ENCODE data around the gene RTP4. TPM values are rescaled to one million over a fixed set of nuclear protein-coding genes. Genes with fewer than 3 reads are reported as not detected.

RTP4 gene
- total RNA-seq, 1 experiment from 2014 or later, result not detected

DNA sequence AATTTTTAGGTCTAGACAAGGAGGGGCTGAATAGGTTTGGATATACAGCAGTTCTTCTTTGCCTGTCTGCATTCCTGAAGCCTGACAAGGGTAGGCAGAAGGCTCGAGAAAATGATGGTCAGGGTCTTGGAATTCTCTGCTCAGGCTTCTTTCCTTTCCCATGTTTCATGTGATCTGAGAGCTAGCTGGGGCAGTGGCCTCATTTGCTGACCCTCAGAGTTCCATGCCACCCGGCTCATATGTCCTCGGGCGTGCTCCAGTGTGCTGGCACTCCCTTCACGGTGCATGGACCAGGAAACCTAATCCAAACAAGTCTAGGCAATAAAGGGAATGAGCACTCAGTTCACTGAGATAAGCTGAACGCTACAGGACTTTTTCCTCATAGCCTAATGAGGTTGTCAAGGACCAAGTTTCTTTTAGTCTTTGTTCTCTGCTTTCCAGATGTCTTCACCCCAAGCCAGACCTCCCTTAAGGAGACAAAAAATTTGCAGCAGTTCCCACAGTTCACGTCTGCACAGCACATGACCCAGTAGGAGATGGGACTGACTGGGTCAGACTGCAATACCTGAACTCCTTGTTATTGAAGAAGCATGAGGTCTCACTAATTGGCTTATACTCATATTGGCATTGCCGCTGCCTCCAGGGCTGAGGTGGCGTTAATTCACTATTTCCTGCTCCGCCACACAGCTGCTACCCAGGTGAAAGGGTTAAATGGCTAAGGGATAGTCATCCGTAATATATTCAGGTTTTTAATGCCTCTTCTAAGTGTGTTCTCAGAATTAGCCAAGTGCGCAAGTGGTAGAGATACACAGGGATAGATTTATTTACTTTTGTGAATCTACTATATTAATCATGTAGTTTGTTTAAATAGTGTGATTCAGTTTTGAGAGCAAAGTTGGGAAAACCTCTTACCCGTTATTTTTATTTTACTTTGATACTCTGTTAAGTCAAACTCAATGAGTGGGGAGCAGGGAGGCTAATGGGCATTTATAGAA is 15.3 kb upstream of the RTP4 start:
- ATAC-seq, result no peak
- Mint-ChIP-seq H3K4me1 (peaks cover 4% of the 10 kb centered on the region), H3K9me3 (peaks cover 10% of the 10 kb centered on the region), H3K27me3 (ENCODE audit: low read depth) (no peaks in the 10 kb centered on the region), H3K4me3 (no peak overlapping the region), H3K27ac (no peak overlapping the region), H3K36me3 (no peaks in the 10 kb centered on the region)
- ChIA-PET POLR2A (no interaction called here), CTCF (no interaction called here)
- DNase-seq (ENCODE audit: low spot score), result no peak
- TF ChIP-seq, protein P1, sequence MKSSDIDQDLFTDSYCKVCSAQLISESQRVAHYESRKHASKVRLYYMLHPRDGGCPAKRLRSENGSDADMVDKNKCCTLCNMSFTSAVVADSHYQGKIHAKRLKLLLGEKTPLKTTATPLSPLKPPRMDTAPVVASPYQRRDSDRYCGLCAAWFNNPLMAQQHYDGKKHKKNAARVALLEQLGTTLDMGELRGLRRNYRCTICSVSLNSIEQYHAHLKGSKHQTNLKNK (CRISPR knock-in tag; IDR thresholded peaks at IDR 0.05), result no peak
- TF ChIP-seq, protein P2, sequence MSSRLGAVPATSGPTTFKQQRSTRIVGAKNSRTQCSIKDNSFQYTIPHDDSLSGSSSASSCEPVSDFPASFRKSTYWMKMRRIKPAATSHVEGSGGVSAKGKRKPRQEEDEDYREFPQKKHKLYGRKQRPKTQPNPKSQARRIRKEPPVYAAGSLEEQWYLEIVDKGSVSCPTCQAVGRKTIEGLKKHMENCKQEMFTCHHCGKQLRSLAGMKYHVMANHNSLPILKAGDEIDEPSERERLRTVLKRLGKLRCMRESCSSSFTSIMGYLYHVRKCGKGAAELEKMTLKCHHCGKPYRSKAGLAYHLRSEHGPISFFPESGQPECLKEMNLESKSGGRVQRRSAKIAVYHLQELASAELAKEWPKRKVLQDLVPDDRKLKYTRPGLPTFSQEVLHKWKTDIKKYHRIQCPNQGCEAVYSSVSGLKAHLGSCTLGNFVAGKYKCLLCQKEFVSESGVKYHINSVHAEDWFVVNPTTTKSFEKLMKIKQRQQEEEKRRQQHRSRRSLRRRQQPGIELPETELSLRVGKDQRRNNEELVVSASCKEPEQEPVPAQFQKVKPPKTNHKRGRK (CRISPR knock-in tag; IDR thresholded peaks at IDR 0.05; ENCODE audit: borderline replicate concordance), result no peak
- TF ChIP-seq ELF4 (CRISPR knock-in tag; IDR thresholded peaks at IDR 0.05; ENCODE audit: low read depth) (no peak), SMAD4 (CRISPR knock-in tag; IDR thresholded peaks at IDR 0.05) (no peak), ZBTB21 (CRISPR knock-in tag; IDR thresholded peaks at IDR 0.05; ENCODE audit: borderline replicate concordance) (no peak), OVOL2 (CRISPR knock-in tag; IDR thresholded peaks at IDR 0.05; ENCODE audit: borderline replicate concordance) (no peak)
- TF ChIP-seq, protein P3, sequence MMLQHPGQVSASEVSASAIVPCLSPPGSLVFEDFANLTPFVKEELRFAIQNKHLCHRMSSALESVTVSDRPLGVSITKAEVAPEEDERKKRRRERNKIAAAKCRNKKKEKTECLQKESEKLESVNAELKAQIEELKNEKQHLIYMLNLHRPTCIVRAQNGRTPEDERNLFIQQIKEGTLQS (CRISPR knock-in tag; conservative IDR thresholded peaks at IDR 0.05), result no peak
- TF ChIP-seq, protein P4, sequence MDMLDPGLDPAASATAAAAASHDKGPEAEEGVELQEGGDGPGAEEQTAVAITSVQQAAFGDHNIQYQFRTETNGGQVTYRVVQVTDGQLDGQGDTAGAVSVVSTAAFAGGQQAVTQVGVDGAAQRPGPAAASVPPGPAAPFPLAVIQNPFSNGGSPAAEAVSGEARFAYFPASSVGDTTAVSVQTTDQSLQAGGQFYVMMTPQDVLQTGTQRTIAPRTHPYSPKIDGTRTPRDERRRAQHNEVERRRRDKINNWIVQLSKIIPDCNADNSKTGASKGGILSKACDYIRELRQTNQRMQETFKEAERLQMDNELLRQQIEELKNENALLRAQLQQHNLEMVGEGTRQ (CRISPR knock-in tag; IDR thresholded peaks at IDR 0.05), result no peak

DNA sequence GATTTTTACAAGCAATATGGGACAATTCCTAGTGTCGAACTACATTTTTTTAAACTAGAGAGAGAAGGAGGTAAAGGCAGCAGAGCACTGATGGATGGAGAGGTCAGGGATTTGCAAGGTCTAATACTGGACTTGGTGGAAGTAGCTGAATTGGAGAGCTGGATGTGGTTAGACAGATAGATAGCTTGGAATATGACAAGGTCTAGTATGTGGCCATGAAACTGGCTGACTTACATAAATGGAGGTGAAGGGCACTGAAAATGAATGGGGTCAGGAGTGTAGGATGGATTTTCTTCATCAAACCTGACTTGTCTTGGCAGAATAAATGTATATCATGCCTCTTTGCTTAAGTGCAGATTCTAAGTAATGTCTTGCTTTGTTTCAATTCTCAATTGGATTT is 10.1 kb upstream of the RTP4 start:
- no peak overlapping the region for H3K4me3 Mint-ChIP-seq
- no peaks in the 10 kb centered on the region for H3K36me3 Mint-ChIP-seq
- POLR2A ChIA-PET, result no interaction called here
- TF ChIP-seq, protein P5, sequence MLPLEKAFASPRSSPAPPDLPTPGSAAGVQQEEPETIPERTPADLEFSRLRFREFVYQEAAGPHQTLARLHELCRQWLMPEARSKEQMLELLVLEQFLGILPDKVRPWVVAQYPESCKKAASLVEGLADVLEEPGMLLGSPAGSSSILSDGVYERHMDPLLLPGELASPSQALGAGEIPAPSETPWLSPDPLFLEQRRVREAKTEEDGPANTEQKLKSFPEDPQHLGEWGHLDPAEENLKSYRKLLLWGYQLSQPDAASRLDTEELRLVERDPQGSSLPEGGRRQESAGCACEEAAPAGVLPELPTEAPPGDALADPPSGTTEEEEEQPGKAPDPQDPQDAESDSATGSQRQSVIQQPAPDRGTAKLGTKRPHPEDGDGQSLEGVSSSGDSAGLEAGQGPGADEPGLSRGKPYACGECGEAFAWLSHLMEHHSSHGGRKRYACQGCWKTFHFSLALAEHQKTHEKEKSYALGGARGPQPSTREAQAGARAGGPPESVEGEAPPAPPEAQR (CRISPR knock-in tag; IDR thresholded peaks at IDR 0.05), result no peak
- TF ChIP-seq, protein P6, sequence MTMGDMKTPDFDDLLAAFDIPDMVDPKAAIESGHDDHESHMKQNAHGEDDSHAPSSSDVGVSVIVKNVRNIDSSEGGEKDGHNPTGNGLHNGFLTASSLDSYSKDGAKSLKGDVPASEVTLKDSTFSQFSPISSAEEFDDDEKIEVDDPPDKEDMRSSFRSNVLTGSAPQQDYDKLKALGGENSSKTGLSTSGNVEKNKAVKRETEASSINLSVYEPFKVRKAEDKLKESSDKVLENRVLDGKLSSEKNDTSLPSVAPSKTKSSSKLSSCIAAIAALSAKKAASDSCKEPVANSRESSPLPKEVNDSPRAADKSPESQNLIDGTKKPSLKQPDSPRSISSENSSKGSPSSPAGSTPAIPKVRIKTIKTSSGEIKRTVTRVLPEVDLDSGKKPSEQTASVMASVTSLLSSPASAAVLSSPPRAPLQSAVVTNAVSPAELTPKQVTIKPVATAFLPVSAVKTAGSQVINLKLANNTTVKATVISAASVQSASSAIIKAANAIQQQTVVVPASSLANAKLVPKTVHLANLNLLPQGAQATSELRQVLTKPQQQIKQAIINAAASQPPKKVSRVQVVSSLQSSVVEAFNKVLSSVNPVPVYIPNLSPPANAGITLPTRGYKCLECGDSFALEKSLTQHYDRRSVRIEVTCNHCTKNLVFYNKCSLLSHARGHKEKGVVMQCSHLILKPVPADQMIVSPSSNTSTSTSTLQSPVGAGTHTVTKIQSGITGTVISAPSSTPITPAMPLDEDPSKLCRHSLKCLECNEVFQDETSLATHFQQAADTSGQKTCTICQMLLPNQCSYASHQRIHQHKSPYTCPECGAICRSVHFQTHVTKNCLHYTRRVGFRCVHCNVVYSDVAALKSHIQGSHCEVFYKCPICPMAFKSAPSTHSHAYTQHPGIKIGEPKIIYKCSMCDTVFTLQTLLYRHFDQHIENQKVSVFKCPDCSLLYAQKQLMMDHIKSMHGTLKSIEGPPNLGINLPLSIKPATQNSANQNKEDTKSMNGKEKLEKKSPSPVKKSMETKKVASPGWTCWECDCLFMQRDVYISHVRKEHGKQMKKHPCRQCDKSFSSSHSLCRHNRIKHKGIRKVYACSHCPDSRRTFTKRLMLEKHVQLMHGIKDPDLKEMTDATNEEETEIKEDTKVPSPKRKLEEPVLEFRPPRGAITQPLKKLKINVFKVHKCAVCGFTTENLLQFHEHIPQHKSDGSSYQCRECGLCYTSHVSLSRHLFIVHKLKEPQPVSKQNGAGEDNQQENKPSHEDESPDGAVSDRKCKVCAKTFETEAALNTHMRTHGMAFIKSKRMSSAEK (CRISPR knock-in tag; IDR thresholded peaks at IDR 0.05; ENCODE audit: borderline replicate concordance), result no peak
- TF ChIP-seq, protein P7, sequence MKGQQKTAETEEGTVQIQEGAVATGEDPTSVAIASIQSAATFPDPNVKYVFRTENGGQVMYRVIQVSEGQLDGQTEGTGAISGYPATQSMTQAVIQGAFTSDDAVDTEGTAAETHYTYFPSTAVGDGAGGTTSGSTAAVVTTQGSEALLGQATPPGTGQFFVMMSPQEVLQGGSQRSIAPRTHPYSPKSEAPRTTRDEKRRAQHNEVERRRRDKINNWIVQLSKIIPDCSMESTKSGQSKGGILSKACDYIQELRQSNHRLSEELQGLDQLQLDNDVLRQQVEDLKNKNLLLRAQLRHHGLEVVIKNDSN (CRISPR knock-in tag; IDR thresholded peaks at IDR 0.05), result no peak
- TF ChIP-seq, protein P8, sequence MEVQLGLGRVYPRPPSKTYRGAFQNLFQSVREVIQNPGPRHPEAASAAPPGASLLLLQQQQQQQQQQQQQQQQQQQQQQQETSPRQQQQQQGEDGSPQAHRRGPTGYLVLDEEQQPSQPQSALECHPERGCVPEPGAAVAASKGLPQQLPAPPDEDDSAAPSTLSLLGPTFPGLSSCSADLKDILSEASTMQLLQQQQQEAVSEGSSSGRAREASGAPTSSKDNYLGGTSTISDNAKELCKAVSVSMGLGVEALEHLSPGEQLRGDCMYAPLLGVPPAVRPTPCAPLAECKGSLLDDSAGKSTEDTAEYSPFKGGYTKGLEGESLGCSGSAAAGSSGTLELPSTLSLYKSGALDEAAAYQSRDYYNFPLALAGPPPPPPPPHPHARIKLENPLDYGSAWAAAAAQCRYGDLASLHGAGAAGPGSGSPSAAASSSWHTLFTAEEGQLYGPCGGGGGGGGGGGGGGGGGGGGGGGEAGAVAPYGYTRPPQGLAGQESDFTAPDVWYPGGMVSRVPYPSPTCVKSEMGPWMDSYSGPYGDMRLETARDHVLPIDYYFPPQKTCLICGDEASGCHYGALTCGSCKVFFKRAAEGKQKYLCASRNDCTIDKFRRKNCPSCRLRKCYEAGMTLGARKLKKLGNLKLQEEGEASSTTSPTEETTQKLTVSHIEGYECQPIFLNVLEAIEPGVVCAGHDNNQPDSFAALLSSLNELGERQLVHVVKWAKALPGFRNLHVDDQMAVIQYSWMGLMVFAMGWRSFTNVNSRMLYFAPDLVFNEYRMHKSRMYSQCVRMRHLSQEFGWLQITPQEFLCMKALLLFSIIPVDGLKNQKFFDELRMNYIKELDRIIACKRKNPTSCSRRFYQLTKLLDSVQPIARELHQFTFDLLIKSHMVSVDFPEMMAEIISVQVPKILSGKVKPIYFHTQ (CRISPR knock-in tag; IDR thresholded peaks at IDR 0.05), result no peak
- H3K27ac Mint-ChIP-seq, result no peak overlapping the region
- peaks cover 38% of the 10 kb centered on the region for H3K4me1 Mint-ChIP-seq
- H3K27me3 Mint-ChIP-seq (ENCODE audit: low read depth), result no peaks in the 10 kb centered on the region
- ATAC-seq (no peak), DNase-seq (ENCODE audit: low spot score) (no peak)
- CTCF ChIA-PET, result interaction anchor here (0.9 kb wide), 1 partner anchor 38 kb away, joined by 3 read pairs; no protein-coding TSS in a partner anchor
- H3K9me3 Mint-ChIP-seq, result peaks cover 10% of the 10 kb centered on the region

All from WTC11 (cell line).